CD4-positive, alpha-beta T cell (primary cell): ENCODE results near the gene PBX2. TPM values are rescaled to one million over a fixed set of nuclear protein-coding genes. Genes with fewer than 3 reads are reported as not detected.

Source experiments
- ATAC-seq: fragments of 200-7000 bp; cut with Tn5 transposase; one replicate; pipeline ENCODE4 v1.10.0; 2022; ENCODE audit warnings: mild to moderate bottlenecking; ENCODE audit not compliant: poor library complexity
- CTCF ChIA-PET: fragments of 350-600 bp; sonication (Branson Sonifier 250); formaldehyde crosslinking; loops from one replicate; lab custom pipeline; 2021; ENCODE audit warnings: antibody characterized with exemption, inconsistent platforms; lab: Charles Lee
- POLR2A ChIA-PET: fragments of 350-600 bp; sonication (Branson Sonifier 250); formaldehyde crosslinking; loops from one replicate; lab custom pipeline; 2021; ENCODE audit warnings: antibody characterized with exemption, inconsistent platforms; lab: Charles Lee
- DNase-seq, 14 experiments: peaks; one replicate each; pipeline ENCODE4 v3.0.0-alpha.2; 2013 to 2020; ENCODE audit warnings: mixed read lengths in 2 of 14
- H3K27ac ChIP-seq, 2 donors: one replicate each; pipeline versions ENCODE4 v1.5.1 to v1.7.0; 2013; ENCODE audit warnings: low read length in 2 of 2, low read depth in 1 of 2, mild to moderate bottlenecking in 1 of 2
- H3K27me3 ChIP-seq, 2 experiments: 1 replicate in 1 of 2; 2 replicates in 1 of 2; pipeline versions ENCODE4 v1.6.1 to v1.7.0; 2013; ENCODE audit warnings: low read length in 2 of 2, control low read depth in 1 of 2, mild to moderate bottlenecking in 1 of 2, moderate library complexity in 1 of 2; ENCODE audit not compliant: insufficient read depth in 2 of 2, control insufficient read depth in 1 of 2
- H3K36me3 ChIP-seq: one replicate; pipeline ENCODE4 v1.6.1; 2013; ENCODE audit warnings: low read length, control low read depth; ENCODE audit not compliant: insufficient read depth
- H3K4me1 ChIP-seq: one replicate; pipeline ENCODE4 v1.6.1; 2013; ENCODE audit warnings: low read length, control low read depth; ENCODE audit not compliant: insufficient read depth
- H3K4me3 ChIP-seq: one replicate; pipeline ENCODE4 v1.5.1; 2013; ENCODE audit warnings: mild to moderate bottlenecking, low read length, moderate library complexity
- H3K9me3 ChIP-seq, 2 experiments: 1 replicate in 1 of 2; 2 replicates in 1 of 2; pipeline versions ENCODE4 v1.6.1 to v1.7.0; 2013; ENCODE audit warnings: low read length in 2 of 2, mild to moderate bottlenecking in 2 of 2, control low read depth in 1 of 2, moderate library complexity in 1 of 2; ENCODE audit not compliant: control insufficient read depth in 1 of 2, insufficient read depth in 1 of 2
- H3K27ac Mint-ChIP-seq: one replicate; pipeline ENCODE4 v1.8.0; 2020; ENCODE audit warnings: mixed read lengths
- H3K27me3 Mint-ChIP-seq: one replicate; pipeline ENCODE4 v1.8.0; 2021; ENCODE audit warnings: mixed read lengths
- H3K36me3 Mint-ChIP-seq: one replicate; pipeline ENCODE4 v1.8.0; 2021; ENCODE audit warnings: low read depth, mixed read lengths
- H3K4me1 Mint-ChIP-seq: one replicate; pipeline ENCODE4 v1.8.0; 2021; ENCODE audit warnings: low read depth, mixed read lengths
- H3K4me3 Mint-ChIP-seq: one replicate; pipeline ENCODE4 v1.8.0; 2020; ENCODE audit warnings: mild to moderate bottlenecking, mixed read lengths
- H3K9me3 Mint-ChIP-seq: one replicate; pipeline ENCODE4 v1.8.0; 2020; ENCODE audit warnings: mixed read lengths
- intact Hi-C, 2 experiments: fragments of 100-400 bp; cut with DNase I in 1 of 2; cut with micrococcal nuclease in 1 of 2; formaldehyde crosslinking; loops; one replicate each; pipeline versions ENCODE4 v1.15.1 to v1.9.0; 2023 to 2025; cut with DNase I, micrococcal nuclease
- total RNA-seq, 174 experiments: library from RNA in 2 of 174; stranded (reverse) in 2 of 174; gene quantifications; one replicate each; pipeline ENCODE4 v1.2.3 and lab custom pipeline; 2021 to 2026
- TF ChIP-seq, protein P1 (sequence below): fragments of 200-600 bp; IDR thresholded peaks from one replicate; pipeline ENCODE4 v1.8.0; 2022; ENCODE audit warnings: antibody characterized with exemption, mild to moderate bottlenecking

PBX2 gene
- total RNA-seq, 2 experiments from 2014 or later = 62.0 to 65.6 TPM

DNA sequence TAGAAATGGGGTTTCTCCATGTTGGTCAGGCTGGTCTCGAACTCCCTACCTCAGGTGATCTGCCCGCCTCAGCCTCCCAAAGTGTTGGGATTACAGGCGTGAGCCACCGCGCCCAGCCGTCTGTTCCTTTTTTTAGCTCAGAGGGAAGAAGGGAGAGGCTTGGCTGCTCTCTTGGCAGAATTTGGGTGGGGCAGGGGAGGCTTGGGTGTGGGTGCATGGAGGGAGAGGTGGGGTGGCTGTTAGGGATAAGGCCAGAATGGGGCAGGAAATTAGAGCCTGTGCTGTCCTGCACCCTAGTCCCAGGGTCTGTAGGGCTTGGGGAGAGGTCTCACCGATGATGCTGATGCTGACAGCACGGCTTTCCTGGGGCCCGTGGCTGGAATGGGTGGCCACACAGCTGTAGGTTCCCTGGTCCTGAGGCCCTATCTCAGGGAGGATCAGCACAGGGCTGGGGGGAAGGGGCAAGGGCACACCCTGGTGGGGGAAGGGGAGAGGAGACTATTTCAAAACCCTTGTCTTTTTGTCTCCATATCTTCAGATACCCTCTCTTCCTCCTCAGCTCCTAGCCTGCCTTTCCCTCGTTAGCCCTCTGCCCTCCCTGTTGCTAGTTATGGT lies 8.0 kb downstream of the PBX2 start:
- H3K27me3 ChIP-seq = no peaks in the 10 kb centered on the region
- no peaks in the 10 kb centered on the region for H3K9me3 ChIP-seq
- no peak for ATAC-seq
- H3K27me3 Mint-ChIP-seq = no peaks in the 10 kb centered on the region
- H3K36me3 Mint-ChIP-seq = peaks cover 78% of the 10 kb centered on the region
- H3K4me3 ChIP-seq = no peak overlapping the region
- POLR2A ChIA-PET = interaction anchor here (0.6 to 8.1 kb wide), 2 partner anchors 11 to 52 kb away, joined by 3 to 242 read pairs; partner anchors contain the start of genes FKBPL, GPSM3 and PBX2
- no peak overlapping the region for H3K27ac ChIP-seq
- TF ChIP-seq, protein P1, sequence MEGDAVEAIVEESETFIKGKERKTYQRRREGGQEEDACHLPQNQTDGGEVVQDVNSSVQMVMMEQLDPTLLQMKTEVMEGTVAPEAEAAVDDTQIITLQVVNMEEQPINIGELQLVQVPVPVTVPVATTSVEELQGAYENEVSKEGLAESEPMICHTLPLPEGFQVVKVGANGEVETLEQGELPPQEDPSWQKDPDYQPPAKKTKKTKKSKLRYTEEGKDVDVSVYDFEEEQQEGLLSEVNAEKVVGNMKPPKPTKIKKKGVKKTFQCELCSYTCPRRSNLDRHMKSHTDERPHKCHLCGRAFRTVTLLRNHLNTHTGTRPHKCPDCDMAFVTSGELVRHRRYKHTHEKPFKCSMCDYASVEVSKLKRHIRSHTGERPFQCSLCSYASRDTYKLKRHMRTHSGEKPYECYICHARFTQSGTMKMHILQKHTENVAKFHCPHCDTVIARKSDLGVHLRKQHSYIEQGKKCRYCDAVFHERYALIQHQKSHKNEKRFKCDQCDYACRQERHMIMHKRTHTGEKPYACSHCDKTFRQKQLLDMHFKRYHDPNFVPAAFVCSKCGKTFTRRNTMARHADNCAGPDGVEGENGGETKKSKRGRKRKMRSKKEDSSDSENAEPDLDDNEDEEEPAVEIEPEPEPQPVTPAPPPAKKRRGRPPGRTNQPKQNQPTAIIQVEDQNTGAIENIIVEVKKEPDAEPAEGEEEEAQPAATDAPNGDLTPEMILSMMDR = no peak
- no peak overlapping the region for H3K4me3 Mint-ChIP-seq
- CTCF ChIA-PET = interaction anchor here (1.2 kb wide), 1 partner anchor 13 kb away, joined by 3 read pairs; no protein-coding TSS in a partner anchor
- peak in 1 of 14 experiments; percentile 1 for DNase-seq
- H3K4me1 ChIP-seq = peaks cover 61% of the 10 kb centered on the region
- no peak overlapping the region for H3K27ac Mint-ChIP-seq
- peaks cover 48% of the 10 kb centered on the region for H3K4me1 Mint-ChIP-seq
- peaks cover 56% of the 10 kb centered on the region for H3K36me3 ChIP-seq
- no peaks in the 10 kb centered on the region for H3K9me3 Mint-ChIP-seq
- intact Hi-C loops = no loop called here

DNA sequence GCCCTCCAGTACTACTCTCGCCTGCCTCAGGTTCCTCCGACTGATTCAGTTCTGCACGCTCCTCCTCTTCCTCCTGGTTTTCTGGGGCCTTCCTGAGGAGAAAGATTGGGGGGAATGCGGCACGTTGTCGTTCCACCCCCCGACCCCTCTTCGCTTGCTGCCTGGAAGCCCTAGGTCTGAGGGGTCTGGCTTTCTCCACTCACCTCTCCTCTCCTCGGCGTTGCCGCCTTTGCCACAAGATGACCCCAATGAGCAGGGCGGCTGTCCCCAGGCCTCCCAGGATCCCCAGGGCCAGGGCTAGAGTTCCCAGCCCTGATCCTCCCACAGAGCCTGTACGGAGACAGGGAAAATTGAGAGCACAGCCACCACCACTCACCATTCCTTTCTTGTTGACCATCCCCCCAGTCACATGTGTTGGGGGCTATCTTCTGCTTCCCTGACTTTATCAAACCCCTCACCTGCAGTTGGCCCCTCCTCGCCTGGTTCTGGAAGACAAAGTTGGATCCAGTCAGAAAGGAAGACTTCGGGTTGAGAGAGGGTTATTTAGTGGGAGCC lies 8.8 kb downstream of the PBX2 start:
- Histone ChIP-seq H3K4me3 (no peak overlapping the region), H3K36me3 (peaks cover 48% of the 10 kb centered on the region), H3K9me3 (no peaks in the 10 kb centered on the region), H3K27me3 (no peaks in the 10 kb centered on the region), H3K4me1 (peaks cover 61% of the 10 kb centered on the region), H3K27ac (no peak overlapping the region)
- intact Hi-C loops = no loop called here
- TF ChIP-seq, protein P1 = no peak
- H3K27ac Mint-ChIP-seq = no peak overlapping the region
- H3K27me3 Mint-ChIP-seq = no peaks in the 10 kb centered on the region
- CTCF ChIA-PET = interaction anchor here (1.2 kb wide), 1 partner anchor 14 kb away, joined by 3 read pairs; no protein-coding TSS in a partner anchor
- H3K36me3 Mint-ChIP-seq = peaks cover 70% of the 10 kb centered on the region
- no peak for ATAC-seq
- no peak overlapping the region for H3K4me3 Mint-ChIP-seq
- peak in 1 of 14 experiments; percentile 1 for DNase-seq
- POLR2A ChIA-PET = interaction anchor here (8.1 kb wide), 1 partner anchor 12 kb away, joined by 242 read pairs; the partner anchor contains the start of genes GPSM3 and PBX2
- H3K9me3 Mint-ChIP-seq = no peaks in the 10 kb centered on the region
- peaks cover 48% of the 10 kb centered on the region for H3K4me1 Mint-ChIP-seq

DNA sequence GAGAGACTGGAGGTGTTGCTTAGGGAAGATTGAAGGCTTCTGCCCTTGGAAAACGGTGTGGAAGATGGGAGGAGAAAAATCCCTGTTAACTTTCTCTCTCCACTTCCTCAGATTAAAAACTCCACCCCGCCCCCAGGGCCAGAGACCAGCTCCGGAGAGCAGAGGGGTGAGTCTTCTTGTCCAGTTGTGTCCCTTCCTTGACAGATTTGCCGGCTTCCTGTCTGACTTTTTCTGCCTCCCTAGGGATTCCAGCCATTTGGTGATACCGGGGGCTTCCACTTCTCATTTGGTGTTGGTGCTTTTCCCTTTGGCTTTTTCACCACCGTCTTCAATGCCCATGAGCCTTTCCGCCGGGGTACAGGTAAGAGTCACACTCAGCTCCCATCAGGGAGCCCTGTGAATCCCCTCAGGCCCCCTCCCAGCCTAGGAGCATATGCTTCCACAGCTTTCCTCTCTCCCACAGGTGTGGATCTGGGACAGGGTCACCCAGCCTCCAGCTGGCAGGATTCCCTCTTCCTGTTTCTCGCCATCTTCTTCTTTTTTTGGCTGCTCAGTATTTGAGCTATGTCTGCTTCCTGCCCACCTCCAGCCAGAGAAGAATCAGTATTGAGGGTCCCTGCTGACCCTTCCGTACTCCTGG lies 10.1 kb downstream of the PBX2 start:
- TF ChIP-seq, protein P1 = no peak
- Histone ChIP-seq H3K4me1 (peaks cover 65% of the 10 kb centered on the region), H3K9me3 (no peaks in the 10 kb centered on the region), H3K27ac (no peak overlapping the region), H3K36me3 (peaks cover 44% of the 10 kb centered on the region), H3K27me3 (no peaks in the 10 kb centered on the region), H3K4me3 (no peak overlapping the region)
- ChIA-PET POLR2A (interaction anchor here (8.1 kb wide), 1 partner anchor 13 kb away, joined by 242 read pairs; the partner anchor contains the start of genes GPSM3 and PBX2), CTCF (interaction anchor here (1.2 kb wide), 1 partner anchor 16 kb away, joined by 5 read pairs; no protein-coding TSS in a partner anchor)
- Mint-ChIP-seq H3K4me3 (peak overlapping the region; percentile 53), H3K9me3 (no peaks in the 10 kb centered on the region), H3K4me1 (peaks cover 48% of the 10 kb centered on the region), H3K27me3 (no peaks in the 10 kb centered on the region), H3K36me3 (peaks cover 60% of the 10 kb centered on the region), H3K27ac (peak overlapping the region; percentile 85)
- ATAC-seq (no peak), DNase-seq (no peak)
- intact Hi-C loops = loop anchor here (5.0 to 10.0 kb wide), 2 partner anchors 205 to 223 kb away; partner anchors contain the start of genes DXO (in 1 of the 2), NELFE (in 1 of the 2) and SKIC2 (in 1 of the 2)
